Medulla oblongata (tissue), 1 donor: ENCODE measurements around the gene NCAPD3.
"Not testable (repeated sequence)": the region's sequence is repeated elsewhere in the genome, so short reads cannot be mapped to it uniquely, and the experiment has no call there.

Source experiments
- DNase-seq: peaks from one replicate; pipeline ENCODE4 v3.0.0-alpha.2; 2015; ENCODE audit errors: extremely low spot score

The NCAPD3 gene

GRCh38 chr11:134224710-134225664, 1.2 kb upstream of the NCAPD3 start:
- peak; percentile 74 for DNase-seq

GRCh38 chr11:134223121-134223520, 646 bp downstream of the NCAPD3 start:
- peak; percentile 14 for DNase-seq

GRCh38 chr11:134216816-134217215, 7.0 kb downstream of the NCAPD3 start:
- DNase-seq: peak; percentile 47

GRCh38 chr11:134215836-134216235, 7.9 kb downstream of the NCAPD3 start:
- peak; percentile 11 for DNase-seq

- no peak for DNase-seq
These were observed 16.1 kb downstream of the NCAPD3 start for GRCh38 chr11:134207538-134208239.

GRCh38 chr11:134206185-134206584, 17.6 kb downstream of the NCAPD3 start:
- no peak for DNase-seq

GRCh38 chr11:134205729-134206128, 18.0 kb downstream of the NCAPD3 start:
- no peak for DNase-seq

- no peak for DNase-seq
These were observed 21.1 kb downstream of the NCAPD3 start for GRCh38 chr11:134202661-134203060.

- no peak for DNase-seq
These were observed 23.1 kb downstream of the NCAPD3 start for GRCh38 chr11:134200688-134201087.

- no peak for DNase-seq
These were observed 24.2 kb downstream of the NCAPD3 start for GRCh38 chr11:134199531-134199930.

GRCh38 chr11:134196756-134197155, 27.0 kb downstream of the NCAPD3 start:
- no peak for DNase-seq

- not testable (repeated sequence) for DNase-seq
These were observed 35.7 kb downstream of the NCAPD3 start for GRCh38 chr11:134188092-134188491.

GRCh38 chr11:134181707-134182106, 42.1 kb downstream of the NCAPD3 start:
- no peak for DNase-seq

- DNase-seq: no peak
These were observed 45.6 kb downstream of the NCAPD3 start for GRCh38 chr11:134178032-134178674.

- no peak for DNase-seq
These were observed 47.5 kb downstream of the NCAPD3 start for GRCh38 chr11:134176284-134176683.

GRCh38 chr11:134173296-134173695, 50.5 kb downstream of the NCAPD3 start:
- DNase-seq: no peak

- no peak for DNase-seq
These were observed 51.8 kb downstream of the NCAPD3 start for GRCh38 chr11:134171951-134172350.

- DNase-seq: no peak
These were observed 52.9 kb downstream of the NCAPD3 start for GRCh38 chr11:134170919-134171281.

- no peak for DNase-seq
These were observed 53.4 kb downstream of the NCAPD3 start for GRCh38 chr11:134170177-134170918.

GRCh38 chr11:134164490-134165370, 59.0 kb downstream of the NCAPD3 start:
- no peak for DNase-seq

GRCh38 chr11:134159652-134160051, 64.1 kb downstream of the NCAPD3 start:
- no peak for DNase-seq
